K562 (cell line): ENCODE data around the gene TRERF1. TPM values are rescaled to one million over a fixed set of nuclear protein-coding genes. Genes with fewer than 3 reads are reported as not detected.

Experiments used
- ATAC-seq: fragments of 200-7000 bp; cut with Tn5 transposase; 3 replicates; pipeline ENCODE4 v1.9.1; 2020; ENCODE audit warnings: moderate library complexity
- BruUV-seq: library from RNA; stranded (reverse); fragments of 400-500 nt; replicated peaks from 2 replicates; lab custom pipeline; 2021; lab: Mats Ljungman, UMichigan
- CTCF ChIA-PET: fragments of 300-600 bp; formaldehyde crosslinking; extraction: SDS; loops from one replicate; lab custom pipeline; 2021; ENCODE audit warnings: low intra/inter-chr PET ratio; lab: Yijun Ruan, JAX
- POLR2A ChIA-PET: fragments of 300-600, 350-650 bp; sonication (Branson Sonifier 250); formaldehyde crosslinking; extraction: SDS; loops from one replicate; lab custom pipeline; 2021; ENCODE audit warnings: antibody characterized with exemption, inconsistent platforms; lab: Yijun Ruan, JAX
- DNase-seq, 4 experiments: peaks; one replicate each; pipeline versions ENCODE4 v3.0.0 to v3.0.0-alpha.2; 2011 to 2018; ENCODE audit warnings: low spot score in 3 of 4, mixed read lengths in 3 of 4; ENCODE audit errors: extremely low read depth in 1 of 4
- FAIRE-seq: peaks from 2 replicates; lab custom pipeline; 2011; peaks lifted over from hg19 to GRCh38; lab: Jason Lieb, UNC
- H2AFZ ChIP-seq: 2 replicates; pipeline ENCODE4 v1.6.0; 2011; ENCODE audit warnings: low read depth, low read length, control low read depth, inconsistent platforms
- H3K27ac ChIP-seq: fragments of 200-600 bp; 3 replicates; pipeline ENCODE4 v1.8.0; 2011; ENCODE audit warnings: low read depth, mild to moderate bottlenecking, control low read depth, inconsistent platforms, low read length, moderate library complexity, mixed read lengths; ENCODE audit errors: extremely low read depth
- H3K27me3 ChIP-seq, 2 experiments: fragments of 300-600 bp in 1 of 2; 2 replicates in 1 of 2; 3 replicates in 1 of 2; pipeline versions ENCODE4 v1.6.0 to v1.8.0; 2011; ENCODE audit warnings: inconsistent platforms in 2 of 2, low read length in 2 of 2, mild to moderate bottlenecking in 1 of 2, mixed read lengths in 1 of 2, moderate library complexity in 1 of 2; ENCODE audit not compliant: control insufficient read depth in 2 of 2, insufficient read depth in 2 of 2
- H3K36me3 ChIP-seq: fragments of 300-600 bp; 3 replicates; pipeline ENCODE4 v1.8.0; 2011; ENCODE audit warnings: mild to moderate bottlenecking, low read length, inconsistent platforms; ENCODE audit not compliant: control insufficient read depth, insufficient read depth
- H3K4me1 ChIP-seq, 2 experiments: fragments of 200-600 bp in 1 of 2; replicated peaks in 1 of 2; 2 replicates in 1 of 2; 3 replicates in 1 of 2; pipeline versions ENCODE4 v1.5.1 to v1.8.0; 2011; ENCODE audit warnings: inconsistent platforms in 2 of 2, low read length in 2 of 2, mild to moderate bottlenecking in 1 of 2, mixed read lengths in 1 of 2, moderate library complexity in 1 of 2; ENCODE audit not compliant: control insufficient read depth in 2 of 2, insufficient read depth in 2 of 2
- H3K4me2 ChIP-seq: 2 replicates; pipeline ENCODE4 v1.6.1; 2011; ENCODE audit warnings: low read length, control low read depth, inconsistent platforms, mixed read lengths; ENCODE audit not compliant: insufficient read depth
- H3K4me3 ChIP-seq: fragments of 200-600 bp; sonication (generic), shearing (Covaris generic); 2 replicates; pipeline ENCODE4 v1.5.1; 2016; ENCODE audit warnings: control low read depth, inconsistent platforms
- H3K79me2 ChIP-seq: fragments of 200-600 bp; 3 replicates; pipeline ENCODE4 v1.8.0; 2011; ENCODE audit warnings: low read length, inconsistent platforms; ENCODE audit not compliant: control insufficient read depth, insufficient read depth
- H3K9ac ChIP-seq, 2 experiments: 2 replicates each; pipeline versions ENCODE4 v1.6.0 to v1.6.1; 2011; ENCODE audit warnings: low read depth in 2 of 2, low read length in 2 of 2, control low read depth in 1 of 2, inconsistent platforms in 1 of 2, mild to moderate bottlenecking in 1 of 2, mixed read lengths in 1 of 2; ENCODE audit not compliant: insufficient read depth in 1 of 2
- H3K9me1 ChIP-seq: one replicate; pipeline ENCODE4 v1.6.0; 2011; ENCODE audit warnings: inconsistent platforms, mild to moderate bottlenecking, low read length, moderate library complexity; ENCODE audit not compliant: control insufficient read depth, insufficient read depth
- H3K9me3 ChIP-seq: replicated peaks from 2 replicates; pipeline ENCODE4 v1.5.1; 2011; ENCODE audit warnings: low read depth, low read length, inconsistent platforms; ENCODE audit not compliant: control insufficient read depth, insufficient read depth
- H4K20me1 ChIP-seq: replicated peaks from 2 replicates; pipeline ENCODE4 v1.6.1; 2011; ENCODE audit warnings: low read length, inconsistent platforms, mixed read lengths; ENCODE audit not compliant: control insufficient read depth, insufficient read depth
- ATF3 ChIP-seq, 2 experiments: fragments of 450-650 bp in 1 of 2; sonication (generic) in 1 of 2; formaldehyde crosslinking in 1 of 2; IDR thresholded peaks in 1 of 2; conservative IDR thresholded peaks in 1 of 2; 2 replicates each; pipeline versions ENCODE4 v1.6.1 to v1.8.1; 2016 to 2023; ENCODE audit warnings: mild to moderate bottlenecking in 2 of 2, moderate library complexity in 2 of 2, inconsistent platforms in 1 of 2, missing genetic modification reagents in 1 of 2
- CREB3 ChIP-seq: fragments of 450-650 bp; conservative IDR thresholded peaks from 2 replicates; pipeline ENCODE4 v1.6.1; 2016; ENCODE audit warnings: missing genetic modification characterization, low read depth, mild to moderate bottlenecking, missing compliant biosample characterization, moderate library complexity
- E2F5 ChIP-seq: sonication (generic); formaldehyde crosslinking; IDR thresholded peaks from 2 replicates; pipeline ENCODE4 v1.8.0; 2022; ENCODE audit warnings: mild to moderate bottlenecking, missing genetic modification reagents
- NCOA1 ChIP-seq: fragments of 450-650 bp; IDR thresholded peaks from 2 replicates; pipeline ENCODE4 v1.6.1; 2016; ENCODE audit warnings: low read depth
- RBM34 ChIP-seq: fragments of 200-400 bp; formaldehyde crosslinking; IDR thresholded peaks from 2 replicates; pipeline ENCODE4 v1.6.1; 2018; ENCODE audit warnings: low read length, borderline replicate concordance; ENCODE audit not compliant: insufficient read depth
- RERE ChIP-seq: sonication (generic); formaldehyde crosslinking; IDR thresholded peaks from 2 replicates; pipeline ENCODE4 v1.8.0; 2023; ENCODE audit warnings: missing genetic modification reagents, mild to moderate bottlenecking, borderline replicate concordance
- SLC30A9 ChIP-seq: fragments of 250-450 bp; sonication (Bioruptor Pico); IDR thresholded peaks from 2 replicates; pipeline ENCODE4 v1.8.0; 2022; ENCODE audit warnings: mild to moderate bottlenecking, moderate library complexity
- SMAD2 ChIP-seq: fragments of 150-350 bp; IDR thresholded peaks from 2 replicates; pipeline ENCODE4 v1.6.1; 2014; ENCODE audit warnings: low read depth, mild to moderate bottlenecking, low read length
- SMAD4 ChIP-seq: fragments of 250-450 bp; sonication (Bioruptor Pico); conservative IDR thresholded peaks from 2 replicates; pipeline ENCODE4 v1.8.0; 2021; ENCODE audit warnings: inconsistent platforms, mild to moderate bottlenecking, moderate library complexity
- TCF7 ChIP-seq: sonication (generic); IDR thresholded peaks from 2 replicates; pipeline ENCODE4 v1.6.1; 2016; ENCODE audit warnings: antibody characterized with exemption, borderline replicate concordance
- ZFX ChIP-seq: sonication (generic); formaldehyde crosslinking; IDR thresholded peaks from 2 replicates; pipeline ENCODE4 v1.8.0; 2022; ENCODE audit warnings: mild to moderate bottlenecking, missing genetic modification reagents, moderate library complexity
- WGBS: fragments of 100-300 bp; shearing (Covaris generic); methylation state at CpG from one replicate; pipeline ENCODE4 v1.1.6; 2016; ENCODE audit warnings: low coverage, mixed read lengths; ENCODE audit not compliant: insufficient coverage; ENCODE audit errors: missing lambda C conversion rate; 5-methylcytosine and 5-hydroxymethylcytosine counted together
- in situ Hi-C: fragments of 300-500 bp; cut with MboI; formaldehyde crosslinking; loops from 4 replicates; pipeline ENCODE4 v1.15.0; 2018; ENCODE audit warnings: inconsistent platforms, mixed read lengths
- intact Hi-C: fragments of 100-400 bp; cut with micrococcal nuclease; formaldehyde crosslinking; loops from 2 replicates; pipeline ENCODE4 v1.14.2; 2022
- polyA plus RNA-seq, 8 experiments: library from polyadenylated mRNA; depleted of rRNA in 4 of 8; stranded (reverse) in 5 of 8; unstranded in 3 of 8; fragments of >200 nt; fragmentation: Nextera tagmentation in 2 of 8; fragmentation: Illumina TruSeq in 1 of 8; extraction: Ambion mirVana in 2 of 8; extraction: Trizol in 1 of 8; gene quantifications; 2 replicates each; pipeline versions ENCODE4 v1.2.1 to v1.2.3, GENCODE V29; 2011 to 2014; ENCODE audit warnings: inconsistent platforms in 1 of 8, missing spikeins in 1 of 8
- total RNA-seq, 7 experiments: library from RNA; depleted of rRNA in 6 of 7; stranded (reverse); fragments of >200 nt in 6 of 7; fragmentation: Illumina TruSeq in 2 of 7; extraction: Trizol in 2 of 7; gene quantifications; 2 replicates each; pipeline versions ENCODE4 v1.2.1 to v1.2.3, GENCODE V29; 2011 to 2021; ENCODE audit warnings: low replicate concordance in 1 of 7

The TRERF1 gene
- total and polyA plus RNA-seq, 9 of the 15 experiments (the other 6 are each of a cell fraction or from before 2014, with no cell fraction given) = 0.04 to 0.20 (median 0.07) TPM; not detected in 3

DNA sequence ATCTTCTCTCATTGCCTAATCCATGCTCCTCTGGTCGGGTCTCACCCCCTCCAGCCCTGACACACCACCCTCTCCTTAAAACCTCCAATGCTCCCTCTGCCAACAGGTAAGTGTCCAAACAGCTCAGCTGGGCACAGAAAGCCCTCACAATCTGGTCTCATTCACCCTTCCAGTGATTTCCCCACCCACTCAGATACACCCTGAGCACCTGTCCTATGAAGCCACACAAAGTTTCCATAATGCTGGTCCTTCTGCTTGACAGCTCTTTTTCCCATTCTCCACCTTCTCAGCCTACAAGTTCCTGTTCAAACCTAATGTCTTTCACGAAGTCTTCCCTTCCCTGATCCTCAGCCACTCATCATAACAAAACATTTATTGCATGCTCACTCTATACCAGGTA, 164.0 kb downstream of the TRERF1 start:
- no peaks in the 10 kb centered on the region for H4K20me1 ChIP-seq
- peaks cover 31 to 48% of the 10 kb centered on the region in 2 experiments for H3K27me3 ChIP-seq
- no peak overlapping the region for H3K27ac ChIP-seq
- ATAC-seq = no peak
- no peaks in the 10 kb centered on the region for H3K4me1 ChIP-seq
- POLR2A ChIA-PET = no interaction called here
- H3K9me1 ChIP-seq = no peaks in the 10 kb centered on the region
- no peak overlapping the region for H3K4me2 ChIP-seq
- TF ChIP-seq CREB3 (tag) = no peak
- no peak for TF ChIP-seq SMAD2
- TF ChIP-seq NCOA1 = no peak
- TF ChIP-seq ATF3 (IDR thresholded peaks at IDR 0.05) = no peak
- no peak for TF ChIP-seq ATF3 (CRISPR knock-in tag; conservative IDR thresholded peaks at IDR 0.05)
- TF ChIP-seq TCF7 = no peak
- no peak for TF ChIP-seq ZFX (CRISPR knock-in tag)
- TF ChIP-seq E2F5 = no peak
- no peak for TF ChIP-seq RBM34
- TF ChIP-seq RERE (CRISPR knock-in tag) = no peak
- no peak for TF ChIP-seq SMAD4 (CRISPR knock-in tag)
- no peak for TF ChIP-seq SLC30A9
- CTCF ChIA-PET = no interaction called here
- H3K79me2 ChIP-seq = no peaks in the 10 kb centered on the region
- in situ Hi-C loops = no loop called here
- FAIRE-seq = no peak
- intact Hi-C loops = no loop called here
- no peaks in the 10 kb centered on the region for H3K9me3 ChIP-seq
- no peak overlapping the region for H3K9ac ChIP-seq
- DNase-seq = no peak
- 0% methylated on average over 2 of the region's 2 CpGs for WGBS
- no peaks in the 10 kb centered on the region for H3K36me3 ChIP-seq
- BruUV-seq = no TSS peak
- no peak overlapping the region for H3K4me3 ChIP-seq
- H2AFZ ChIP-seq = no peak overlapping the region
